Pancreas (tissue), 10 donors: ENCODE results near the gene TRAPPC3L. TPM values are rescaled to one million over a fixed set of nuclear protein-coding genes. Genes with fewer than 3 reads are reported as not detected.
A peak's percentile ranks its signal among the peaks of the same experiment; 100 is the strongest.

Experiments used
- ATAC-seq, 4 donors: fragments of 200-7000 bp; cut with Tn5 transposase; one replicate each; pipeline versions ENCODE4 v1.8.0 to v1.9.1; 2020; ENCODE audit warnings: mild to moderate bottlenecking in 4 of 4, moderate library complexity in 4 of 4
- DNase-seq, 6 donors: peaks; one replicate each; pipeline ENCODE4 v3.0.0-alpha.2; 2020
- FAIRE-seq: peaks from 2 replicates; lab custom pipeline; 2012; peaks lifted over from hg19 to GRCh38; lab: Jason Lieb, UNC
- H3K27ac ChIP-seq, 4 donors: fragments of 200-600 bp; sonication (generic); 1 replicate in 3 of 4; 2 replicates in 1 of 4; pipeline versions ENCODE4 v1.5.0 to v1.8.0; 2020
- H3K27me3 ChIP-seq, 4 donors: fragments of 200-600 bp; one replicate each; pipeline ENCODE4 v1.8.0; 2021
- H3K36me3 ChIP-seq, 3 donors: fragments of 200-600 bp; sonication (generic) in 1 of 3; one replicate each; pipeline versions ENCODE4 v1.5.0 to v1.8.0; 2020 to 2021
- H3K4me1 ChIP-seq, 3 donors: fragments of 200-600 bp; one replicate each; pipeline ENCODE4 v1.8.0; 2021
- H3K4me3 ChIP-seq, 4 donors: fragments of 200-600 bp; sonication (generic) in 2 of 4; one replicate each; pipeline versions ENCODE4 v1.5.0 to v1.8.0; 2020 to 2021
- H3K9me3 ChIP-seq, 4 donors: fragments of 200-600 bp; one replicate each; pipeline ENCODE4 v1.8.0; 2021
- CTCF ChIP-seq, 4 donors: fragments of 200-600 bp; sonication (generic) in 3 of 4; IDR thresholded peaks; one replicate each; pipeline versions ENCODE4 v1.5.0 to v1.8.0; 2021; ENCODE audit warnings: antibody characterized with exemption in 4 of 4
- WGBS, 2 donors: extraction: QIAGEN DNeasy Blood & Tissue Kit; methylation state at CpG; one replicate each; pipeline ENCODE4 v1.1.7; 2013; 5-methylcytosine and 5-hydroxymethylcytosine counted together
- intact Hi-C, 3 donors: fragments of 100-400 bp; cut with DNase I; formaldehyde crosslinking; loops; one replicate each; pipeline versions ENCODE4 v1.11.1 to v1.14.2; 2022
- polyA plus RNA-seq, 2 donors: library from polyadenylated mRNA; stranded (reverse); fragments of 200-250 nt; gene quantifications; one replicate each; pipeline ENCODE4 v1.2.3, GENCODE V29; 2013
- total RNA-seq, 6 donors: library from RNA; stranded (reverse); fragmentation: NEBNext Ultra II Directional in 4 of 6; extraction: Animal tissue kit (Norgen Biotek cat#: 25700) in 4 of 6; gene quantifications; one replicate each; pipeline versions ENCODE4 v1.2.1 to v1.2.4, GENCODE V29; 2021 to 2023
- donor health status: healthy with polysubstance abuse.
- donor health status: DM: no; HTN: no; CAD: no; lungs with moderate emphysema.
- donor health status: DM: no; HTN: no; CAD: no.
- donor health status: control.
- donor health status: control.
- donor health status: Bipolar disorder and iron deficiency.
- donor health status: DM: yes; HTN: yes; CAD: no.
- donor health status: DM: no; HTN: no; CAD: no.
- donor health status: DM: no; HTN: no; CAD: no.
- donor health status: DM: yes; HTN: yes; CAD: no.

TRAPPC3L gene
- total and polyA plus RNA-seq, 8 donors, result 0.12 TPM; not detected in 7

GRCh38 chr6:116579143-116579542 is 33.7 kb upstream of the TRAPPC3L start:
- intact Hi-C loops, result no loop called here
- DNase-seq (no peak), ATAC-seq (peak; percentile 60 to 78 (median 78)), FAIRE-seq (no peak)
- no peak overlapping the region for H3K4me3 ChIP-seq
- no peak for TF ChIP-seq CTCF (IDR thresholded peaks at IDR 0.05)
- 70 to 74% methylated on average over 1 of the region's 1 CpG for WGBS, 2 donors
- H3K36me3 ChIP-seq, result peaks cover 0 to 9% (median 0%) of the 10 kb centered on the region in 3 donors
- H3K9me3 ChIP-seq, result no peaks in the 10 kb centered on the region
- peaks cover 0 to 5% (median 0%) of the 10 kb centered on the region in 3 donors for H3K4me1 ChIP-seq
- H3K27me3 ChIP-seq, result no peaks in the 10 kb centered on the region
- no peak overlapping the region for H3K27ac ChIP-seq

- DNase-seq (no peak), ATAC-seq (no peak), FAIRE-seq (no peak)
- intact Hi-C loops, result no loop called here
- H3K36me3 ChIP-seq, result peaks cover 0 to 9% (median 0%) of the 10 kb centered on the region in 3 donors
- H3K4me3 ChIP-seq, result no peak overlapping the region
- H3K4me1 ChIP-seq, result peaks cover 0 to 8% (median 2%) of the 10 kb centered on the region in 3 donors
- no peak overlapping the region for H3K27ac ChIP-seq
- no peaks in the 10 kb centered on the region for H3K9me3 ChIP-seq
- no peak for TF ChIP-seq CTCF (IDR thresholded peaks at IDR 0.05)
- no peaks in the 10 kb centered on the region for H3K27me3 ChIP-seq
Measured at GRCh38 chr6:116578335-116578734, 32.9 kb upstream of the TRAPPC3L start.

GRCh38 chr6:116577486-116577885 is 32.0 kb upstream of the TRAPPC3L start:
- TF ChIP-seq CTCF (IDR thresholded peaks at IDR 0.05), result no peak
- no peaks in the 10 kb centered on the region for H3K27me3 ChIP-seq
- intact Hi-C loops, result no loop called here
- H3K36me3 ChIP-seq, result peaks cover 0 to 9% (median 0%) of the 10 kb centered on the region in 3 donors
- no peaks in the 10 kb centered on the region for H3K9me3 ChIP-seq
- peaks cover 0 to 16% (median 10%) of the 10 kb centered on the region in 3 donors for H3K4me1 ChIP-seq
- no peak for FAIRE-seq
- ATAC-seq, result no peak
- no peak for DNase-seq
- H3K4me3 ChIP-seq, result no peak overlapping the region
- H3K27ac ChIP-seq, result no peak overlapping the region
- 74 to 78% methylated on average over 5 of the region's 5 CpGs for WGBS, 2 donors

GRCh38 chr6:116575227-116575626 is 29.7 kb upstream of the TRAPPC3L start:
- Histone ChIP-seq H3K36me3 (peaks cover 0 to 5% (median 0%) of the 10 kb centered on the region in 3 donors), H3K27ac (no peak overlapping the region), H3K27me3 (no peaks in the 10 kb centered on the region), H3K4me3 (no peak overlapping the region), H3K9me3 (no peaks in the 10 kb centered on the region), H3K4me1 (peaks cover 0 to 18% (median 13%) of the 10 kb centered on the region in 3 donors)
- ATAC-seq, result no peak
- no peak for TF ChIP-seq CTCF (IDR thresholded peaks at IDR 0.05)
- WGBS, 2 donors, result 90 to 93% methylated on average over 2 of the region's 2 CpGs
- no peak for FAIRE-seq
- DNase-seq, result no peak
- intact Hi-C loops, result no loop called here

GRCh38 chr6:116572162-116572561 is 26.7 kb upstream of the TRAPPC3L start:
- no peak for FAIRE-seq
- Histone ChIP-seq H3K9me3 (no peaks in the 10 kb centered on the region), H3K36me3 (no peaks in the 10 kb centered on the region), H3K27me3 (no peaks in the 10 kb centered on the region), H3K27ac (peak overlapping the region; percentile 87 to 91 (median 88)), H3K4me1 (peaks cover 0 to 17% (median 17%) of the 10 kb centered on the region in 3 donors), H3K4me3 (peak overlapping the region; percentile 55 to 91 (median 88))
- DNase-seq, result peak in 3 of 6 donors; percentile 8 to 25 (median 18)
- WGBS, 2 donors, result 1% methylated on average over 7 of the region's 7 CpGs
- intact Hi-C loops, result no loop called here
- no peak for TF ChIP-seq CTCF (IDR thresholded peaks at IDR 0.05)
- peak; percentile 20 to 60 (median 36) for ATAC-seq
